ENCODE measurements around the gene MAP4. TPM values are rescaled to one million over a fixed set of nuclear protein-coding genes. Genes with fewer than 3 reads are reported as not detected.
"Not testable (repeated sequence)": the region's sequence is repeated elsewhere in the genome, so short reads cannot be mapped to it uniquely, and the experiment has no call there.

The MAP4 gene
- total RNA-seq, 3 donors from 2014 or later (not counting 1 experiment from before 2014, with no cell fraction given): 74.5 to 97.1 (median 88.9) TPM

DNA sequence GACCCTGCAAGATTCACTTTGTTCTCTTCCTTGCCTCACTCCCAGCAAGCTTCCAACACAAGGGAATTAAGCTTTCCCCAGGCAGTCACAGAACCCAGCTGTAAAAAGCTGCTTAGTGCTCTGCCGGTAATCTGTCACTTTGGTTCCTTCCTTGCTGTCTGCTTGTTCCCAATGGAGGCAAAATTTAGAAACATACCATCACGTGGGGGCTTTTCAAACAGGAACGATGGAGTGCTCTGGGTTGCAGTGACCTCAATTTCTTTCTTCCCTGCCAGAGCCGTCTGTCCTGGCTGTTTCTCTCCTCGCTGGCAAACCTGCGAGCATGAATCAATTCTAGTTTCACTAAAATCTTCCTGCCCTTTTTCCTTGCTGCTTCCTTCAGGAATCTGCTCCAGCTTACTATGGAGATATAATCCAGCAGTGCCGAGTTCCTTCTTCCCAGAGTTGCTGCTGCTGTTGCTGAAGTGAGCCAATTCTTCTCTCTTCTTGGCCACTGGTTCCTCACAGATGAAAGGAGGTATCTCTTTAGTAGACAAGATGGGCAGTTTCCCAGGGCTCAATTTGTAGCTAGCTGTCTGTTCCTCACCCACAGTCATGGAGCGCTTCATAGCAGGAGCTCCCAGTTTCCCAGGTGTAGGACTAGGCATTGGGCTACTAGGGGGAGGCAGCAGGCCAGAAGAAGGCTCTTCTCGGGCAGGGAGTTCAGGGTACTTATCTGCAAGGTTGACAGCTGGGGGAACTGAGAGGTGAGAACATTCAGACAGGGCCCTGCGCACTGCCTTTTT is 125.2 kb downstream of the MAP4 start:
- no peak overlapping the region for H3K27ac ChIP-seq (ENCODE audit: low read length)
- H3K27me3 ChIP-seq (ENCODE audit: control insufficient read depth, insufficient read depth, low read length): no peaks in the 10 kb centered on the region
- H3K4me1 Mint-ChIP-seq: no peaks in the 10 kb centered on the region
- H3K27ac Mint-ChIP-seq: no peak overlapping the region
- H3K27me3 Mint-ChIP-seq (ENCODE audit: low read depth in 2 of 2): no peaks in the 10 kb centered on the region
- intact Hi-C loops (cut with micrococcal nuclease): no loop called here
- H3K36me3 Mint-ChIP-seq: no peaks in the 10 kb centered on the region
- H3K36me3 ChIP-seq (ENCODE audit: control insufficient read depth, insufficient read depth, low read length): peaks cover 26% of the 10 kb centered on the region
- DNase-seq: no peak
- TF ChIP-seq, protein P1, sequence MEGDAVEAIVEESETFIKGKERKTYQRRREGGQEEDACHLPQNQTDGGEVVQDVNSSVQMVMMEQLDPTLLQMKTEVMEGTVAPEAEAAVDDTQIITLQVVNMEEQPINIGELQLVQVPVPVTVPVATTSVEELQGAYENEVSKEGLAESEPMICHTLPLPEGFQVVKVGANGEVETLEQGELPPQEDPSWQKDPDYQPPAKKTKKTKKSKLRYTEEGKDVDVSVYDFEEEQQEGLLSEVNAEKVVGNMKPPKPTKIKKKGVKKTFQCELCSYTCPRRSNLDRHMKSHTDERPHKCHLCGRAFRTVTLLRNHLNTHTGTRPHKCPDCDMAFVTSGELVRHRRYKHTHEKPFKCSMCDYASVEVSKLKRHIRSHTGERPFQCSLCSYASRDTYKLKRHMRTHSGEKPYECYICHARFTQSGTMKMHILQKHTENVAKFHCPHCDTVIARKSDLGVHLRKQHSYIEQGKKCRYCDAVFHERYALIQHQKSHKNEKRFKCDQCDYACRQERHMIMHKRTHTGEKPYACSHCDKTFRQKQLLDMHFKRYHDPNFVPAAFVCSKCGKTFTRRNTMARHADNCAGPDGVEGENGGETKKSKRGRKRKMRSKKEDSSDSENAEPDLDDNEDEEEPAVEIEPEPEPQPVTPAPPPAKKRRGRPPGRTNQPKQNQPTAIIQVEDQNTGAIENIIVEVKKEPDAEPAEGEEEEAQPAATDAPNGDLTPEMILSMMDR (IDR thresholded peaks at IDR 0.05): no peak
- H3K4me3 Mint-ChIP-seq: no peak overlapping the region
- no peaks in the 10 kb centered on the region for H3K9me3 ChIP-seq (ENCODE audit: control insufficient read depth, insufficient read depth, low read length)
- H3K4me3 ChIP-seq (ENCODE audit: low read length): no peak overlapping the region
- no peak for ATAC-seq
- H3K4me1 ChIP-seq (ENCODE audit: control insufficient read depth, insufficient read depth, low read length): no peaks in the 10 kb centered on the region
- H3K9me3 Mint-ChIP-seq: no peaks in the 10 kb centered on the region
- 92% methylated on average over 10 of the region's 10 CpGs for WGBS (ENCODE audit: insufficient coverage)

- H3K36me3 Mint-ChIP-seq: no peaks in the 10 kb centered on the region
- H3K27ac Mint-ChIP-seq: no peak overlapping the region
- ATAC-seq: no peak
- DNase-seq: no peak
- Histone ChIP-seq H3K9me3 (ENCODE audit: control insufficient read depth, insufficient read depth, low read length) (no peaks in the 10 kb centered on the region), H3K36me3 (ENCODE audit: control insufficient read depth, insufficient read depth, low read length) (peaks cover 26% of the 10 kb centered on the region), H3K27me3 (ENCODE audit: control insufficient read depth, insufficient read depth, low read length) (no peaks in the 10 kb centered on the region), H3K4me3 (ENCODE audit: low read length) (no peak overlapping the region), H3K27ac (ENCODE audit: low read length) (no peak overlapping the region), H3K4me1 (ENCODE audit: control insufficient read depth, insufficient read depth, low read length) (no peaks in the 10 kb centered on the region)
- WGBS (ENCODE audit: insufficient coverage): 95% methylated on average over 2 of the region's 3 CpGs
- H3K4me3 Mint-ChIP-seq: no peak overlapping the region
- no peaks in the 10 kb centered on the region for H3K9me3 Mint-ChIP-seq
- TF ChIP-seq, protein P1 (IDR thresholded peaks at IDR 0.05): no peak
- no peaks in the 10 kb centered on the region for H3K4me1 Mint-ChIP-seq
- intact Hi-C loops (cut with micrococcal nuclease): no loop called here
- H3K27me3 Mint-ChIP-seq (ENCODE audit: low read depth in 2 of 2): no peaks in the 10 kb centered on the region
These were observed 125.9 kb downstream of the MAP4 start for GRCh38 chr3:47890126-47890827.

GRCh38 chr3:47888986-47889757 is 127.0 kb downstream of the MAP4 start:
- intact Hi-C loops (cut with micrococcal nuclease): no loop called here

GRCh38 chr3:47887991-47888390 is 128.2 kb downstream of the MAP4 start:
- H3K27me3 ChIP-seq (ENCODE audit: control insufficient read depth, insufficient read depth, low read length); H3K36me3 Mint-ChIP-seq; H3K9me3 ChIP-seq (ENCODE audit: control insufficient read depth, insufficient read depth, low read length); ATAC-seq; H3K4me1 Mint-ChIP-seq; H3K4me1 ChIP-seq (ENCODE audit: control insufficient read depth, insufficient read depth, low read length); H3K27ac ChIP-seq (ENCODE audit: low read length); H3K4me3 ChIP-seq (ENCODE audit: low read length); H3K27me3 Mint-ChIP-seq (ENCODE audit: low read depth in 2 of 2); DNase-seq; H3K27ac Mint-ChIP-seq; H3K4me3 Mint-ChIP-seq; H3K9me3 Mint-ChIP-seq; intact Hi-C loops (cut with micrococcal nuclease): not testable (repeated sequence)
- peaks cover 19% of the 10 kb centered on the region for H3K36me3 ChIP-seq (ENCODE audit: control insufficient read depth, insufficient read depth, low read length)
- WGBS (ENCODE audit: insufficient coverage): 79% methylated on average over 6 of the region's 9 CpGs

More at GRCh38 chr3:47888986-47889757, 127.0 kb downstream of the MAP4 start:
- no peaks in the 10 kb centered on the region for H3K9me3 Mint-ChIP-seq
- Histone ChIP-seq H3K4me3 (ENCODE audit: low read length) (no peak overlapping the region), H3K36me3 (ENCODE audit: control insufficient read depth, insufficient read depth, low read length) (peaks cover 26% of the 10 kb centered on the region), H3K9me3 (ENCODE audit: control insufficient read depth, insufficient read depth, low read length) (no peaks in the 10 kb centered on the region), H3K4me1 (ENCODE audit: control insufficient read depth, insufficient read depth, low read length) (no peaks in the 10 kb centered on the region), H3K27me3 (ENCODE audit: control insufficient read depth, insufficient read depth, low read length) (no peaks in the 10 kb centered on the region), H3K27ac (ENCODE audit: low read length) (no peak overlapping the region)
- no peak overlapping the region for H3K27ac Mint-ChIP-seq
- H3K36me3 Mint-ChIP-seq: no peaks in the 10 kb centered on the region
- 94% methylated on average over 2 of the region's 4 CpGs for WGBS (ENCODE audit: insufficient coverage)
- H3K4me3 Mint-ChIP-seq: no peak overlapping the region
- H3K27me3 Mint-ChIP-seq (ENCODE audit: low read depth in 2 of 2): no peaks in the 10 kb centered on the region
- TF ChIP-seq, protein P1 (IDR thresholded peaks at IDR 0.05): no peak
- no peak for DNase-seq
- H3K4me1 Mint-ChIP-seq: peaks cover 0 to 5% of the 10 kb centered on the region in 2 donors
- ATAC-seq: no peak
